Globus pallidus (tissue), 1 donor: ENCODE results near the gene ZNF580.

Source experiments
- DNase-seq: peaks from one replicate; pipeline ENCODE4 v3.0.0-alpha.2; 2015; ENCODE audit warnings: low spot score

ZNF580 gene

GRCh38 chr19:55640577-55641425 is at the start of gene ZNF580:
ZNF580 (plus strand) TSS chr19:55641002; CDS start chr19:55642509, 1,507 bp downstream.
- DNase-seq: peak; percentile 48

DNA sequence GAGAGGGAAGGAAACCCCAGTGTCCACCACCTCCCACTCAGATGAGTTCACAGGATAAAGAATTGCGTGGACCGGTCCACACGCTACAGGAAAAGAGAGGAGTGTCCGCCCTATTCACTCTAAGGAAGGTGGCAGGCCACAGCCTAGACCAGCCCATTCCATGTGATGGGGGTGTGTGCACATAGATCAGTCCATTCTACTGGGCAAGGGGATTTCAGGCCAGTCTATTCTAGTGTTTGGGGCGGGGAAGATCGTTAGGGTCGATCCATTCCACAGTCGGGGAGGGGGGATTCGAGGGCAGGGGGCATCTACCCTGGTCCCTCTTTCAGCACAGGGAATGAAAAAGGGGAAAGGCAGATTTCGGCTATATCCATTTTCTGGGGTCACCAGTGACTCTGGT is 49.2 kb upstream of the ZNF580 start:
- no peak for DNase-seq

DNA sequence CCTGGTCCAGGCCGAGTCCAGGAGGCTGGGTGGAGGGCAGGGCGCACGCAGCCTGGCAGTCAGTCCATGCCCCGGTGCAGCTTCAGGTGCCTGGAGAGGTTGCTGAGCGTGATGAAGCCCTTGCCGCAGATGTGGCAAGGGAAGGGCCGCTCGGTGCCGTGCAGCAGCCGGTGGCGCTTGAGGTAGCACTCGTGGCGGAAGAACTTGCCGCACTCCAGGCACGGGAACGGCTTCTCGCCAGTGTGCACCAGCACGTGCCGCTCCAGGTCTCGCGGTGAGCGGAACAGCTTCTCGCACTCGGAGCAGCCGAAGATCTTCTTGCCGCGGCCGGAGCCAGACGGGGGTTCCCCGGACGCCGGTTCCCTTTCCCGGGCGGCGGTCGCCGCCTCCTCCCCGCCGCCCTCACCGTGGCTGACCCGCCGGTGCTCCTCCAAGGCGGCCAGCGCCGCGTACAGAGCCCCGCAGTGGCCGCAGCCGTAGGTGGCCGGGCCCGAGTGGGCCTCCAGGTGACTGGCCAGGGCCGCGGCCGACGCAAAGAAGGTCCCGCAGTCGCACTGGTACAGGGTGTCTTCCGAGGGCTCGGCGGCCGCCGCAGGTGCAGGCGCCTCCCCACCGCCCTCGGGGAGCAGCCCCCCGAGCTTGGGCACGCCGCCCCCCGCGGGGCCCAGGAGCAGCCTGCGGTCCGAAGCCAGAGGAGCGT is 48.3 kb upstream of the ZNF580 start:
- no peak for DNase-seq

GRCh38 chr19:55593096-55593772 is 47.6 kb upstream of the ZNF580 start:
- DNase-seq: no peak

GRCh38 chr19:55594996-55595545 is 45.7 kb upstream of the ZNF580 start:
- DNase-seq: no peak

- no peak for DNase-seq
Measured at GRCh38 chr19:55596304-55596703, 44.5 kb upstream of the ZNF580 start.

GRCh38 chr19:55597501-55597921 is 43.3 kb upstream of the ZNF580 start:
- DNase-seq: no peak

- DNase-seq: no peak
Measured at GRCh38 chr19:55598034-55598433, 42.8 kb upstream of the ZNF580 start.

DNA sequence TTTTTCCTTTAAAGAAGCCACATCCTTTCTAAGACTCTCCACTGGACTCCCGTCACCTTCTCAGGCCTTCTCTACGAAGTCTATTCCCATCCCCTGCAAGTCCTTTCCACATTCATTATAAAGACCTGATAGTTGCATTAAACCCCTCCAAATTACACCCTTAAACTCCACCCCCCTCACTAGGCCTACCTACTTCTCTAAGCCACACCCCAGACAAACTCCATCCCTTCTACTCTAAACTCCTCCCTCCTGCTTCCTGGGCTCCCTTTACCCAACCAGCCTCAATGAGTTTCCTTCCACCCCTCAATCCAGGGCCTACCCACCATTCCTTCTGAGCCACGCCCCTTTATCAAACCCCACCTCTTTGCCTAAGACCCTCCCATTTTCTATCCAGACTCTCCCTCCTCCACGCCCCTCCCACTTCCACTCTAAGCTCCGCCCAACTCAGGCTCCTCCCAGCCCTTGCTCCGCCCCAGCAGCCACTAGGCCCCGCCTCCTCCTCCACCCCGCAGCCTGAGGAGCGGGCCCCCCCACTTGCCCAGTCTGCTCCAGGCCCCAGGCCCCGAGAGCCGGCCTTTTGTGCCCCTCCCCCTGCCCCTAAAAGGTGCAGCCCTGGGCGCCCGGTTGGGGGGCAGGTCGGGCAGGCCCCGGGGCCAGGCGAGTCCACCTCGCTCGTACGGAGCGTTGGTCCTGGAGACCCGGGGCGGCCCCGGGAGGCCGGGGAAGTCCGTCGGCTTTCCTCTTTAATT is 41.9 kb upstream of the ZNF580 start:
- DNase-seq: peak; percentile 94

DNA sequence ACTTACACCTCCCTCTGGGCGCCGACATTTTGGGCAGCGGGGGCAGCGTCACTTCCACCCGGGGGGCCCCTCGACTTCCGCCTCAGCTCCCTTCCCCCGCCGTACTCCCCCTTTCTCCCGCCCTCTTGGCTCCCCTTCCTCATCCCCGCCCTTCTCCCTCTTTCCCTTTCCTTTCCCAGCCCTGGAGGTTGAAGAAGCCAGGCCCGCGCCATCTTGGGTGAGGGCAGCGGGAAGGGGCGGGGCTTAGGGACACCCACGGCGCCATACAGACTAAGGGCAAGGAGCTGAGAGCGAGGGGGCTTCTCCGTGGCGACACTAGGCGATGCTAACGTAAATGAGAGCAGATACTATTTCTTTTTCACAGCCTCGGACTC is 41.3 kb upstream of the ZNF580 start, which contains the start of gene FIZ1:
FIZ1 (minus strand) TSS at position 50 of the 374 bp plus-strand sequence. CDS start 1,652 bp downstream, outside the sequence.
- peak; percentile 100 for DNase-seq

DNA sequence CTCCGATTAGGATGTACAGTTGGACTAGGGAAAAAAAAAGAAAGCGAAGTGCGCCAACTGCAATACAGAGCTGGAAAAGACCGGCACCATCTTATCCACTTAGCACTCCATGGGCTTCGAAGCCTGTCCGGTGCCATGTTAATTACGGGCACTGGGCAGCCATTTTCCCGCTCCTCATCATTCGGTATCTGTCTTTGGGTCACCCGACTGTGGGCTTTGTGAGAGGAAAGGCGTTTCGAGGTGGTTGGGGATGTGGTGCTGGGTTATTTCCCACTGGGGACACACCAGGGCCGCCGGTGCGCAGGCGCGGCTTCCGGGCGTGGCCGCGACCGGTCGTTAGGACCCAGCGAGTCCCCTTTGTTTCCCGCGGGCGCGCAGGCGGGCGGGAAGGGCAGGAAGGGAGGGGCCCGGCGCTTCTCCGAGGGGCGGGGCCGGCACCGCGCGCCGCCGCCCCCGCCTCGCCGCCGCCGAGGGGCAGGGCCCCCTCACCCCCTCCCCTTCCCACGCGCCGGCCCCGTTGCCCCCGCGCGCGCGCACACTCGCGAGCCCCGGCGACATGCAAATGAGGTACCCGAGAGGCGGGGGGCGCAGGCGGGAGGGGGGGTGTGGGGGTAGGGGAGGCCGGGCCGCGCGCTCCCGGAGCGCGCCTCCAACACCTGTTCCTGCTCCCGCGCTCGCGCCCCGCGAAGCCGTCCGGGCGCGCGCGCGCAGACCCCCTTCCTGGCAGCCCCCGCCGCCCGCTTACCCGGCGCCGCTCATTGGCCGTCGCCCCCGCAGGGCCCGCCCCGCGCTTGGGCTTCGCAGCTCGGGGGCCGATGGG is 40.8 kb upstream of the ZNF580 start, which contains the start of gene ZNF524:
ZNF524 (plus strand) TSS at position 447 of the 820 bp plus-strand sequence. CDS start 1,825 bp downstream, outside the sequence.
- DNase-seq: peak; percentile 91

- DNase-seq: no peak
Measured at GRCh38 chr19:55600662-55601028, 40.2 kb upstream of the ZNF580 start.

GRCh38 chr19:55601084-55601483 is 39.7 kb upstream of the ZNF580 start:
- no peak for DNase-seq

GRCh38 chr19:55602104-55603001 is 38.4 kb upstream of the ZNF580 start:
- DNase-seq: no peak

GRCh38 chr19:55603115-55603514 is 37.7 kb upstream of the ZNF580 start:
- DNase-seq: no peak

GRCh38 chr19:55603581-55604292 is 37.1 kb upstream of the ZNF580 start:
- DNase-seq: no peak

- DNase-seq: peak; percentile 92
Measured at GRCh38 chr19:55605207-55605636, 35.6 kb upstream of the ZNF580 start.

- DNase-seq: peak; percentile 62
Measured at GRCh38 chr19:55605637-55606470, 34.9 kb upstream of the ZNF580 start, which contains the start of gene ZNF865. ZNF865 (plus strand) TSS chr19:55605647; CDS start chr19:55613619, 7,972 bp downstream.
